GM18526 (cell line): ENCODE data around the gene ASB18.

ENCODE experiments used
- POLR2A ChIP-seq: IDR thresholded peaks from 3 replicates; pipeline ENCODE4 v1.6.1; 2011; ENCODE audit not compliant: insufficient read length; ENCODE audit errors: extremely low read depth

Gene ASB18

GRCh38 chr2:236291476-236291875 lies 27.3 kb upstream of the ASB18 start:
- no peak for TF ChIP-seq POLR2A

- TF ChIP-seq POLR2A, result no peak
These were observed 26.7 kb upstream of the ASB18 start for GRCh38 chr2:236290742-236291425.

DNA sequence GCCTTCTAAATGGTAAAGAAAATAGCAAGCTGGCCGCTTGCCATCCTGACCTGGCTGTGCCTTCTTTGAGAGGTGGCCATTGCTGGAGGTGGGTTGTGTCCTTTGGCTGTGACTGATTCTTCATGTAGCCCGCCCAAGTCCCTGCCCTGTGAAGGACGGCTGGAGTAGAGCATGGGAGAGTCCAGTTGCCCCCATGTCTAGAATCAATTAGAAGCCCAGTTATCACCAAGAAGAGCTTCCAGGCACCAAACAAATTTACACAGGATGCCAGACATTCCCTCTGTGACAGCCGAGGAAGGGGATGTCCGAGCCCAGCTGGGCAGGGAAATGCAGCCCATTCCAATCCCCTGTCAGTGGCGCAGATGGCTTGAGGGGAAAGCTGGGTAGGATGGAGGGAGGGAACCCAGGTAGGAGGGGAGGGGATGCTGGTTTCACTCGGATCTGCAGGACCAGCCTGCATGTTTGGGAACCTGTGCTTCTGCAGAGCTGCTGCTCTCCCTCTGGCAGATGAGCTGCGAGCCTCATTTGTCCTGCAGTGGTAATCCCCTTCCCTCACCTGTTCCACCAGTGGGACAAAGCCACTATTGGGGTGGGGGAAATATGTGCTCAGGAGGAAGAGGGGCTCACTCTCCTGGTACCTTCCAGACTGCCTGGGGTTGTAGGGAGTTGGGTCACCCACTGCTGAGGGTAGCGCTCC lies 25.7 kb upstream of the ASB18 start:
- TF ChIP-seq POLR2A, result no peak

DNA sequence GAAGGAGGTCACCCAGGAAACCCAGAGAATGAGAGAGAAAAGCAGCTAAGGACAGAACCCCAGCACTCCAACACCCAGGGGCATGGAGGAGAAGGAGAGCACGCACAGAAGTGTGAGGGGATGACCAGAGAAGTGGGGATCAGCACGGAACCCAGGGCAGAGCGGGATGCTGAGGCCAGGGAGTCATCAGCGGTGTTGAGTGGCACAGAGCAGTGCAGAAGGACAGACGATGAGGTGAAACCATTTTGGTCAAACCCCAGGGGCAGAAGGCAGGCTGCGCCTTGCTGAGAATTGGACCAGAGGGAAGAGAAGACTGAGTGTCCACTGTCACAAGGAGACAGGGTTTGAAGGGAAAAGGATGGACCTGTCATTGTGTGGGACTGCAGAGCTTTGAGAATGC lies 23.4 kb upstream of the ASB18 start:
- no peak for TF ChIP-seq POLR2A

- no peak for TF ChIP-seq POLR2A
These were observed 22.8 kb upstream of the ASB18 start for GRCh38 chr2:236286873-236287545.

- TF ChIP-seq POLR2A, result no peak
These were observed 20.0 kb upstream of the ASB18 start for GRCh38 chr2:236284208-236284607.

DNA sequence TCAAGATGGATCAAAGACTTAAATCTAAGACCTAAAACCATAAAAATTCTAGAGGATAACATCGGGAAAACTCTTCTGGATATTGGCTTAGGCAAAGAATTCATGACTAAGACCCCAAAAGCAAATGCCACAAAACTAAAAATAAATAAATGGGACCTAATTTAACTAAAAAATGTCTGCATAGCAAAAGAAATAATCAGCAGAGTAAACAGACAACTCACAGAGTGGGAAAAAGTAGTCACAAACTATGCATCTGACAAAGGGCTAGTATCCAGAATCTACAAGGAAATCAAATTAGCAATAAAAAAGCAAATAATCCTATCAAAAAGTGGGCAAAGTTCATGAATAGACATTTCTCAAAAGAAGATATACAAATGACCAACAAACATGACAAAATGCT lies 18.2 kb upstream of the ASB18 start:
- no peak for TF ChIP-seq POLR2A

- no peak for TF ChIP-seq POLR2A
These were observed 17.2 kb upstream of the ASB18 start for GRCh38 chr2:236281423-236281822.

- TF ChIP-seq POLR2A, result no peak
These were observed 8.9 kb upstream of the ASB18 start for GRCh38 chr2:236273126-236273525.

DNA sequence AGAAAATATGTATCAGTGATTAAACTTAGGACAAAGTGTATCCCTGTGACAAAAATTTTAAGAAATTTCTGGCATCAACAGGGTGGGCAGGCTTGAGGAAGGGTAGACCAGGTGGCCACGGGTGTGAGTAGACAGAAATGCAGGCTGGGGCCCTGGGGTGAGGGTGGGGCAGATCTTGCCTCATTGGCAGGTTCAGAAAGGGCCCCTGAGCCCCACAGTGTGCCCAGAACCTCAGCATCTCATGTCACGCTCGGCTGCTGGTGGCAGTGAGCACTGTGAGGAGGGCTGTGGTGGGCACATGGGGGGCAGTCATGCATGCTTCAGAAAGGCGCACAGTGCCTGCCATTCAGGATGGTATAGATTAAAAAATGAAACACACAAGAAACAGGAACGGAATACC lies 7.6 kb upstream of the ASB18 start:
- no peak for TF ChIP-seq POLR2A

- no peak for TF ChIP-seq POLR2A
These were observed 1.5 kb upstream of the ASB18 start for GRCh38 chr2:236265675-236266074.

- no peak for TF ChIP-seq POLR2A
These were observed 2.0 kb downstream of the ASB18 start for GRCh38 chr2:236262238-236262637.

DNA sequence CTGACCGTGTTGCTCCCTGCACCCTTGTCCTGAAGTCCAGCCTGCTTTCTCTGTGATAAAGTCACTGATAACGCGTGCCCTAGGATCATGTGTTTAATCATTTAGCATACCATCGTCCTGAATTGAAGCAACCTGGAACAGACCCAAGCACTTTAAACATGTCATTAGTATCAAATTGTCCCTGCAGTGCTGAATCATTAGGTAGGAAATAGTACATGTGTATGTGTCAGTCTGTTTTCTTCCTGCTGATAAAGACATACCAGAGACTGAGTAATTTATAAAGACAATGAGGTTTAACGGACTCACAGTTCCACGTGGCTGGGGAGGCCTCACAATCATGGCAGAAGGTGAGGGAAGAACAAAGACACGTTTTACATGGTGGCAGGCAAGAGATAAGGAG lies 2.8 kb downstream of the ASB18 start:
- no peak for TF ChIP-seq POLR2A

- TF ChIP-seq POLR2A, result no peak
These were observed 4.8 kb downstream of the ASB18 start for GRCh38 chr2:236259371-236259770.

DNA sequence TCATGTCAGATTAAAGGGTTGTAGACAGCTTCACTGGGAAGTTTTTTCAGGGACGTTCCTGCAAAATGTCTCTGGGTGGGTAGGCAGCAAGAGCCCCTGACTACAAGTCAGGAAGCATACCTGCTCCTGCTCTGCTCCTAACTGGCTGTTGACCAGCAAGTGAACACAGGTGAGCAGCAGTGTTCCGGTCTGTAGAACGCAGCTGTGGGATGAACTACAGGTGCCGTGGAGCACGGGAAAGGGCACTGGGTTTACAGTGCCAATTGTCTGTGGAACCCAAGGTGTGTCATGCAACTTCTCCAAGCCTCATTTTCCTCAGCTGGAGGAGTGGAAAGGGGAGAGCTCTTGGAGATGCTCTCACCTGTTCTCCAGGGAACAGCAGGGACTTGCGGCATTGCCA lies 6.6 kb downstream of the ASB18 start:
- TF ChIP-seq POLR2A, result no peak

- TF ChIP-seq POLR2A, result no peak
These were observed 7.1 kb downstream of the ASB18 start for GRCh38 chr2:236257136-236257535.
